Osteoblast (primary cell): ENCODE results near the gene LMX1B. TPM values are rescaled to one million over a fixed set of nuclear protein-coding genes. Genes with fewer than 3 reads are reported as not detected.
A peak's percentile ranks its signal among the peaks of the same experiment; 100 is the strongest.

Experiments used
- DNase-seq: peaks from one replicate; pipeline ENCODE4 v3.0.0; 2011; ENCODE audit warnings: low spot score, mixed read lengths; ENCODE audit not compliant: insufficient read length; ENCODE audit errors: missing footprints
- H2AFZ ChIP-seq: 2 replicates; pipeline ENCODE4 v1.6.0; 2011; ENCODE audit warnings: mild to moderate bottlenecking, low read length
- H3K27ac ChIP-seq: 2 replicates; pipeline ENCODE4 v1.5.1; 2011; ENCODE audit warnings: mild to moderate bottlenecking, low read depth, low read length, moderate library complexity
- H3K27me3 ChIP-seq: 2 replicates; pipeline ENCODE4 v1.6.0; 2012; ENCODE audit warnings: mild to moderate bottlenecking, control low read depth, inconsistent platforms, low read length, moderate library complexity; ENCODE audit not compliant: insufficient read depth
- H3K36me3 ChIP-seq: 2 replicates; pipeline ENCODE4 v1.5.1; 2011; ENCODE audit warnings: mild to moderate bottlenecking, low read length, control low read depth, moderate library complexity; ENCODE audit not compliant: insufficient read depth
- H3K4me1 ChIP-seq: 2 replicates; pipeline ENCODE4 v1.5.1; 2011; ENCODE audit warnings: mild to moderate bottlenecking, low read length, control low read depth, moderate library complexity; ENCODE audit not compliant: insufficient read depth
- H3K4me2 ChIP-seq: 2 replicates; pipeline ENCODE4 v1.6.0; 2011; ENCODE audit warnings: mild to moderate bottlenecking, low read length; ENCODE audit not compliant: insufficient read depth
- H3K4me3 ChIP-seq: fragments of 200-600 bp; sonication (generic); 3 replicates; pipeline ENCODE4 v1.5.1; 2012; ENCODE audit warnings: mild to moderate bottlenecking, low read length, inconsistent platforms; ENCODE audit not compliant: insufficient read depth
- H3K79me2 ChIP-seq: 2 replicates; pipeline ENCODE4 v1.6.0; 2012; ENCODE audit warnings: mild to moderate bottlenecking, low read length, control low read depth, inconsistent platforms; ENCODE audit not compliant: insufficient read depth
- H3K9me3 ChIP-seq: 2 replicates; pipeline ENCODE4 v1.5.1; 2011; ENCODE audit warnings: low read depth, low read length, control low read depth
- H4K20me1 ChIP-seq: 2 replicates; pipeline ENCODE4 v1.6.0; 2012; ENCODE audit warnings: mild to moderate bottlenecking, low read length, control low read depth; ENCODE audit not compliant: insufficient read depth
- CTCF ChIP-seq: IDR thresholded peaks from 2 replicates; pipeline ENCODE4 v1.5.1; 2011; ENCODE audit warnings: mild to moderate bottlenecking, low read depth, low read length, moderate library complexity; ENCODE audit errors: extremely low read depth
- total RNA-seq: library from RNA; depleted of rRNA; stranded (reverse); fragments of >200 nt; gene quantifications from 2 replicates; pipeline ENCODE4 v1.2.3, GENCODE V29; 2012

LMX1B gene
- total RNA-seq, 1 donor = under 0.01 TPM

- Histone ChIP-seq H4K20me1 (no peaks in the 10 kb centered on the region), H2AFZ (no peak overlapping the region), H3K36me3 (no peaks in the 10 kb centered on the region), H3K27me3 (peaks cover 6% of the 10 kb centered on the region), H3K27ac (no peak overlapping the region), H3K4me1 (no peaks in the 10 kb centered on the region), H3K79me2 (no peaks in the 10 kb centered on the region), H3K4me2 (no peak overlapping the region), H3K9me3 (no peaks in the 10 kb centered on the region), H3K4me3 (no peak overlapping the region)
- peak; percentile 64 for DNase-seq
- no peak for TF ChIP-seq CTCF
Observed at GRCh38 chr9:126694206-126695081, 80.7 kb downstream of the LMX1B start.

- H3K4me2 ChIP-seq = no peak overlapping the region
Observed at GRCh38 chr9:126695186-126695585, 81.5 kb downstream of the LMX1B start.

GRCh38 chr9:126695701-126696400 is 82.1 kb downstream of the LMX1B start:
- Histone ChIP-seq H3K36me3 (no peaks in the 10 kb centered on the region), H3K4me2 (no peak overlapping the region), H3K79me2 (no peaks in the 10 kb centered on the region), H3K27me3 (peaks cover 5% of the 10 kb centered on the region), H3K4me3 (no peak overlapping the region), H3K27ac (no peak overlapping the region), H3K9me3 (no peaks in the 10 kb centered on the region), H2AFZ (no peak overlapping the region), H4K20me1 (no peaks in the 10 kb centered on the region), H3K4me1 (no peaks in the 10 kb centered on the region)
- no peak for TF ChIP-seq CTCF
- peak; percentile 54 for DNase-seq

More at GRCh38 chr9:126695186-126695585, 81.5 kb downstream of the LMX1B start:
- peak; percentile 73 for DNase-seq
- Histone ChIP-seq H3K4me1 (no peaks in the 10 kb centered on the region), H3K9me3 (no peaks in the 10 kb centered on the region), H3K36me3 (no peaks in the 10 kb centered on the region), H3K27me3 (peaks cover 5% of the 10 kb centered on the region), H3K4me3 (no peak overlapping the region), H4K20me1 (no peaks in the 10 kb centered on the region), H2AFZ (no peak overlapping the region), H3K79me2 (no peaks in the 10 kb centered on the region), H3K27ac (no peak overlapping the region)
- TF ChIP-seq CTCF = no peak
